GM12874 (cell line): ENCODE data around the gene GADD45GIP1.

Experiments used
- CTCF ChIP-seq: IDR thresholded peaks from 2 replicates; pipeline ENCODE4 v1.5.1; 2011; ENCODE audit warnings: low read depth, mild to moderate bottlenecking, control low read depth, low read length, moderate library complexity; ENCODE audit not compliant: insufficient read depth

The GADD45GIP1 gene

GRCh38 chr19:12944104-12944674, 12.8 kb downstream of the GADD45GIP1 start:
- TF ChIP-seq CTCF, result no peak

DNA sequence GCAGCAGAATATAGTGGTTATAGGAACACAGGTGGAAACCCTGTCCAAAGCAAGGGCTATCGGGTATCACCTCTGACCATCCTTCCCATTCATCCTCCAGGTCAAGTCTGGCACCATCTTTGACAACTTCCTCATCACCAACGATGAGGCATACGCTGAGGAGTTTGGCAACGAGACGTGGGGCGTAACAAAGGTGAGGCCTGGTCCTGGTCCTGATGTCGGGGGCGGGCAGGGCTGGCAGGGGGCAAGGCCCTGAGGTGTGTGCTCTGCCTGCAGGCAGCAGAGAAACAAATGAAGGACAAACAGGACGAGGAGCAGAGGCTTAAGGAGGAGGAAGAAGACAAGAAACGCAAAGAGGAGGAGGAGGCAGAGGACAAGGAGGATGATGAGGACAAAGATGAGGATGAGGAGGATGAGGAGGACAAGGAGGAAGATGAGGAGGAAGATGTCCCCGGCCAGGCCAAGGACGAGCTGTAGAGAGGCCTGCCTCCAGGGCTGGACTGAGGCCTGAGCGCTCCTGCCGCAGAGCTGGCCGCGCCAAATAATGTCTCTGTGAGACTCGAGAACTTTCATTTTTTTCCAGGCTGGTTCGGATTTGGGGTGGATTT, 13.5 kb downstream of the GADD45GIP1 start:
- no peak for TF ChIP-seq CTCF

DNA sequence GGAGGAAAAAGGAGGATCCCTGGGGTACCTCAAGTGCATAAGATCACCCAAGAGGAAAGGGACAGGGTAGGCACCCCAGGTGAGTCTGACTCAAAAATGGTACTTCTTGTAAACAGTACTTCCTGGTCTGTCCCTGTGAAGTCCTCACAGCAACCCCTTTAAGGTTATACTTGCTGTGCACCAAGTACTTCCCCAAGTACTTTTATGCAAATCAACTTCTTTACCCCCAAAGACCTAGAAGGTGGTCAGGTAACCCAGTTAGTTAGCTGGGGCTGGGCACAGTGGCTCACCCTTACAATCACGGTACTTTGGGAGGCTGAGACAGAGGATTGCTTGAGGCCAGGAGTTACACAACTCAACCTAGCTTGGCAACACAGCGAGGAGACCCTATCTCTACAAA, 16.1 kb downstream of the GADD45GIP1 start:
- TF ChIP-seq CTCF, result no peak

DNA sequence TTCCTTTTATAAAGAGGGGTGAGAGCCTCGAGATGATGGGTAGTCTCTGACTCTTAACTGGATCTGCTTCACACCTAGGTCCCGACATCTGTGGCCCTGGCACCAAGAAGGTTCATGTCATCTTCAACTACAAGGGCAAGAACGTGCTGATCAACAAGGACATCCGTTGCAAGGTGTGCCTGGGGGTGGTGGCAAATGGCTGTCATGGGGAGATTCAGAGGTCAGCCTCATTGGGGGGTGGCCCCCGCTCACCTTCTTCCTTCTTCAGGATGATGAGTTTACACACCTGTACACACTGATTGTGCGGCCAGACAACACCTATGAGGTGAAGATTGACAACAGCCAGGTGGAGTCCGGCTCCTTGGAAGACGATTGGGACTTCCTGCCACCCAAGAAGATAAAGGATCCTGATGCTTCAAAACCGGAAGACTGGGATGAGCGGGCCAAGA, 17.0 kb downstream of the GADD45GIP1 start:
- no peak for TF ChIP-seq CTCF

DNA sequence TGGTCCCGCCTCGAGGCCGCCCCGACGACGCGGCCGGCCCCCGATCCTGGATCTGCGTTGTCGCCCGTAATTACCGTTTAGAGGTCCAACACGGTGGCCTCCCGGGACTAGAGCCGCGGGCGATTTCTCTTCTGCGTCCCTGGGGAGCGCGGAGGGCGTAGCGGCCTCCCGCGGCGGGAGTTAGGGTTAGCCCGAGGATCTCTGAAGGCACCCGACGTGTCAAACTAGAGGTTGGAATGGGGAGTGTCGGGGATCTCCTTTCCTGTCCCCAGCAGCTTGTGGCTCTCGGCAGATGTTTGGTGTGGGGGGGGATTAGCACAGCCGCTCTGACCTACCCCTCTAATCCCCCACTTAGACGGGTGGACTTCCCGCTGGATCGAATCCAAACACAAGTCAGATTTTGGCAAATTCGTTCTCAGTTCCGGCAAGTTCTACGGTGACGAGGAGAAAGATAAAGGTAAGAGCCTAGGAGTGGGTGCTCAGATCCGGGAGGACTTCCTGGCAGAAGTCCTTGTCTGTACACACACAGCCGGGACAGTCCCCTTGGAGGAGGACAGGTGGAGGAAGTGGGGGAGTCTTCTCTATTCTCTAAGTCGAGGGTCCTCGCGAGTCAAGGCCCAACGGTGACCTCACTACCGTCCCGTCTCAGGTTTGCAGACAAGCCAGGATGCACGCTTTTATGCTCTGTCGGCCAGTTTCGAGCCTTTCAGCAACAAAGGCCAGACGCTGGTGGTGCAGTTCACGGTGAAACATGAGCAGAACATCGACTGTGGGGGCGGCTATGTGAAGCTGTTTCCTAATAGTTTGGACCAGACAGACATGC, 18.0 kb downstream of the GADD45GIP1 start:
- no peak for TF ChIP-seq CTCF

- TF ChIP-seq CTCF, result no peak
Measured at GRCh38 chr19:12937927-12938778, 18.9 kb downstream of the GADD45GIP1 start, which contains the start of gene CALR. CALR (plus strand) TSS chr19:12938609; CDS start chr19:12938680, 71 bp downstream.
